Inflammatory macrophage (primary cell): ENCODE measurements around the gene WIF1.

Source experiments
- DNase-seq, 2 donors: peaks; one replicate each; pipeline ENCODE4 v3.0.0-alpha.2; 2020 to 2022

The WIF1 gene

GRCh38 chr12:65022421-65022820, 98.7 kb downstream of the WIF1 start:
- DNase-seq: no peak

- no peak for DNase-seq
Measured at GRCh38 chr12:65019696-65020234, 101.3 kb downstream of the WIF1 start.

DNA sequence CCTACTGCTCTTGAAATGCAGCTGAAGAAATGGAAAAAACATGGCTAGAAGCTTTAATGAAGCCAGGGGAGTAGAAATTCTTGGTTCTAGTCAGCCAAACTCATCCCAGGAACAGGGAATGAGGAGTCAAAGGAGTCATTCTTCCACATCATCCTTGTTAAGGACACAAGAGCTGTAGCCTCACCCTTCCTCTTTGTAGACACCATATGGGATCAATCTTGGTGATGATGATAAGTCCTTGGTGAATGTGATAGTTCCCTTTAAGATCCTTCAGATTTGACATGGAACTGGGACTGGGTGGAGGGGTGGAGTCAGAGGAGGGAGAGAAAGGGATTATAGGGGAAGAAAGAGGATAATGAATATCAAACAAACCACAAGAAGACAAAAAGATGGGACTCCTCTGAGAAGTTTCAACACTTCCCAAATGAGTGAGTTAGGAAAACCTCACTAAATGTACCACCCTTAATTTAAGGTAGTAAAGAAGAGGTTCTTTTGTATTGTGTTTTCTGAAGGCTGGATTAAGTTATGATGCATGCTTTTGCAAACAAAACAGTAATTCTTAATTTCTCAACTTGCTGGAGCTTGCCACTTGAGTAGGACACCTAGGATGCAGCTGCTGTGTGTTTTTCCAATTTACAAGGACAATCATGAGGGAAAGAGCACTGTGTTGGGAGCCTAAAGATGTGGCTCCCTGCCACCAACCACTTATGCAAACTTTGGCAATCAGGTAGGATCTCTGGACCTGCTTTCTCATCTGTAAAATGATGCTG, 104.0 kb downstream of the WIF1 start:
- no peak for DNase-seq

- DNase-seq: no peak
Measured at GRCh38 chr12:65015850-65016249, 105.3 kb downstream of the WIF1 start.

DNA sequence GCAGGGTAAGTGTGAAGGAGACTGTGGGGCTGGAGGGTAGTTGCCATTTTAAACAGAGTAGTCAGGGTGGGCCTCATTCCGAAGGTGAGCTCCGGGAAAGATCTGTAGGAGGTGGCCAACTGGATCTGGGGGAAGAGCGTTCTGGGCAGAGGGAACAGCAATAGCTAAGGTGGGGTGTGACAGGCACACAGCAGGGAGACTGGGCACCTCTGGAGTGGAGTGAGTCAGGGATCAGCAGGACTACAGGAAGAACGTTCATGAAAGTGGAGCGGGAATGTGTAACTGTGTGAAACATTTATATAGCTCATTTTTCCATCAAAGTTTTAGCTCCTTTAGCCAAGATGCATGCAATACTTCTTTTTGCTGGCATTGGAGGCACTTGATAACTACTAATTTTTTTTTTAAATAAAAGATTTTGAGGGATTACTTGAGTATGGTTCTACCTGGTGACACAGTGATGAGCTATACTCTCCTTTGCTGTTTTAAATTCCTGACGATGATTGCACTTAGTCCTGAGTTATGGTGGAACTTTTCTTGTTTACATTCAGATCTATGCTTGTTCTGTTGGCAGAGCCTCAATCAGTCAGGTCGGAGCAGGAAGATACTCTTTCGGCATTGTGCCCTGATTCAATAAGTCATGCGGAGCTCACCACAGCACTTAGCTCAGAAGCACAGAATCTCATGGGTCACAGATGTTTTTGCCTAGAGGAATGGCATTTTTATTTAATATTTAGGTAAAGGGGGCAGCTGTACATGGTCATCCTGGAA, 106.4 kb downstream of the WIF1 start:
- no peak for DNase-seq

GRCh38 chr12:65010437-65010836, 110.7 kb downstream of the WIF1 start:
- DNase-seq: no peak

DNA sequence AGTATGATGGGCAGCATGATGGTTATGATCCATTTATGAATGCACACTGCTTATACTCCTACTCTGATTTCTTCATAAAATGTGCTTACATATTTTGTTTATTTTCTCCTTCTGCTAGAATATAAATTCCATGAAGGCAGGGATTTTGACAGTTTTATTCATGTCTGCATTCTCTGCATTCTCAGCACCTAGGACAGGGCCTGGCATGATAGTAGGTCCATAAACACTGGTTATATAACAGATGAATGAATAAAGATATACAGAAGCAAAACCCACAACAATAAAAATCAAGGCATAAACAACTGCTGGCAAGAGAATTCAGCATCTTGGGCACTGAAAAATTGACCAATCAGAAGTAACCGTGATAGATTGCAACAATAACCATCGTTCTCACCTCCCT, 115.4 kb downstream of the WIF1 start:
- DNase-seq: no peak

DNA sequence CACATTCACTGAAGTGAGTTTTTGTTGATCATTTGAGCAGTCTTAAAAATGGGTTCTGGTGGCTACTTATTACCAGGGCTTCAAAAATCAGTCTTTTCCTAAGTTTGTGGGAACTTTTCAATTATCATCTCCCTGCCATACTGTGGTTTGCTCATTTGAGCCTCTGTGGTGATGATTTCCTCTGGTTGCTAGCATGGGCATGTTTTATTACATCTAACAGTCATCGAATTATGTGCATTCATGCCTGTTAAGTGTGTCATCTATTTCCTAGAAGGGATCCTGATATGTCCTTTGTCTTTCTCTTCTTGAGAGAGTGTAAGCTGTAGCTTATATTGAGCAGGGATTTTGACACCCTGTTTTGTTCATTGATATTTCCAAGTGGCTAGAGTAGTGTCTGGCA, 116.8 kb downstream of the WIF1 start:
- DNase-seq: no peak
